ENCODE data around the gene GIMAP4.
"Not testable (repeated sequence)": the region's sequence is repeated elsewhere in the genome, so short reads cannot be mapped to it uniquely, and the experiment has no call there.

Gene GIMAP4

DNA sequence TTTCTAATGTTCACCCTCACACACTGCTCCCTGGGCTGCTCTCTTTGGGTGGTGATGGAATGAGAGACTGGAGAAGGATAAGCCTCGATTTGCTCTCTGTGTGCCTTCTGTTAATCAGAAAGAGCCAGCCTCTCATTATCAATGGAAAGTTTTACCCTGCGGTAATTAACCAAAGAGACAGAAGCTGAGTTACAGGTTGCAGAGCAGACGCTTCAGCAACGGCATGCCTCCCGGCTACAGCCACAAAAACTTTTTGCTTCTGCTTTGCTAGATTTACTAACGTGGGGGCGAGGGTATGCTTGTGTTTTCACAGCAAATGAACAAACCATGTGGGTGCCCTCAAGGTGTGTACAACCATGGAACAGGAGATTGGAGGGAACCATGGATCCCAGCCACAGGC lies 18.0 kb downstream of the GIMAP4 start:
- DNase-seq = no peak

DNA sequence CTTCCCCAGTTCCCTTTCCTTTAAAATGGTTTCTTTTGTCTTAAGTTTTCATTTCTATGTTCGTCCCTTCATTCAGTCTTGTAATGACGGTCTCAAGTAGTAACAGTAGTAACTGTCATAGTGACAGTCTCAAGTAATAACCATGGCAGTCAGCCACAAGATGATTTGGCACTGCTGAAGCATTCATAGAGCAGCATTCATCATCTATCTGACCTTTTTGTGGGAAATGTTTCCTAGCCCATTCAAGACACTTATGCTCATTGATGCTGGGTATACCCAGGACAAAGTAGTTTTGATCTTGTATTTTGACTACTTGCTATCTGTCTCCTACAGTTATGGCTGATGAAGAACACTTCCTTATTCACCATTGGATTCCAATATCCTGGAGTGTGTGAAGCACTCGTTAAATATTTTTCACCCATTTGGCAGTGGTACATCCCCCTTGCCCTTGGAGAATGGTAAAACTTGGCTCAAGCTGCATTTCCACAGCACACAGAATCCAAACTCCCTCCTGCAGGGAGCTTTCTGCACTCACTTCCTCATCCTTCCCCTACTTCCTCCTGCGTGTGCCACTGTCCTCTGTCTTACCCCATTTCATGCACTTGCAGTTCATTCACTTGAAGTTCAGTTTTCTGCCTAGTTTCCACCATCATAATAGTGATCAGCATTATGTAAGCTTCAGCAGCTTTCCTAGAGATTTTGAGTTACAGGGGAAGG lies 19.0 kb downstream of the GIMAP4 start:
- DNase-seq = no peak

- no peak for DNase-seq
Observed at GRCh38 chr7:150586785-150587152, 19.6 kb downstream of the GIMAP4 start.

DNA sequence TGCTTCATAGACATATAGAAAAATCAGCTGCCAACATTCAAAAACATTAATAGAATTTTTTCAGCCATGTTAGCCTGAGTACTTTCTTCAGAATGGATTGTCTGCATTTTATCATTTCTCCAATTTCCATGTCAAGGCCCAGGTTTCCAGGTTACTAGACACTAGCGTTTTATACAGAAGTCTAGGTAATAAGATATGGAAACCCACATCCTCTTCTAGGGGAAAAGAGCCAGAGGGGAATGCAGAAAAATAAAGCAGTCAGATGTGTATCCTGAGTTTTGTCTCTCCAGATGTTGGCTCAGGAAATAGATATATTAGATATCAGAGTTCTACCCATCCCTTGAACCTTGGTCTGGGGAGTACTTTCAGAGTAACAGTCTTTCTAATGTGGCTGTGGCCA lies 20.4 kb downstream of the GIMAP4 start:
- no peak for DNase-seq

- DNase-seq = no peak
Observed at GRCh38 chr7:150594805-150595204, 27.6 kb downstream of the GIMAP4 start.

DNA sequence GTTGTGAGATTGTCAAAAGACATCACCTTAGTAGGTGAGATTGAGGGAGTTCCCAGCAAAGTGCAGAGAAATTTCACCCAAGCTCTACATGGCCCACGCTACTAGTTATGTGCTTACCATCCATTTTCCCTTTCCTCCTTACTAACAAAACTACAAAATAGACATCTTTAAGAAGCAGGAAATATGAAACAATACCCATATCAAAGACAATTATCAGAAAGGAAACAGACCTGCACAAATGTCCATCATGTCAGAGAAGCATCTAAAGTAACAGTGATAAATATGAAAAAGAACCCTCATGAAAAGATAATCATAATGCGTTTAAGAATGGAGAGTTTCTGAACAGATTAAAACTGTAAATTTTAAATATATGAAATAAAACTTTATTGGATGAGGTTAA lies 28.2 kb downstream of the GIMAP4 start:
- DNase-seq = no peak

GRCh38 chr7:150603600-150603999 lies 36.4 kb downstream of the GIMAP4 start:
- DNase-seq = not testable (repeated sequence)

DNA sequence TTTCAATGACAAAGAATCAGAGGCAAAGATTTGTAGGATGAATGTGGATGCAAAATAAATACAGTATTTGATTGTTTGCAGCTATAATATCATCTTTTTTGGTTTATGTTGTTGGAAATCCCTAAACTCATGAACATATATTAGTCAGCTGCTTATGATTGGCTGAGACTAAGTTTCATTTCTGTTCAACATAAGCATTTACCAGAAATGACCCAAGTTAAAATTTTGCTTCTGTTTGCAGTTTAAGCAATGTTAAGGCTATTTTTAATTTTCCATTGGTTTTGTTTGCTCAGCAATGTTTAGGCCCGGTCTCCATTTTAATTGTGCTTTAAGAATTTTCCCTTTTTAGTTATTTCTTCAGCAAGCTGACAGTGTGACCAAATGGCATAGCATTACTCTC lies 43.0 kb downstream of the GIMAP4 start:
- DNase-seq = no peak

- no peak for DNase-seq
Observed at GRCh38 chr7:150612925-150613324, 45.7 kb downstream of the GIMAP4 start.

DNA sequence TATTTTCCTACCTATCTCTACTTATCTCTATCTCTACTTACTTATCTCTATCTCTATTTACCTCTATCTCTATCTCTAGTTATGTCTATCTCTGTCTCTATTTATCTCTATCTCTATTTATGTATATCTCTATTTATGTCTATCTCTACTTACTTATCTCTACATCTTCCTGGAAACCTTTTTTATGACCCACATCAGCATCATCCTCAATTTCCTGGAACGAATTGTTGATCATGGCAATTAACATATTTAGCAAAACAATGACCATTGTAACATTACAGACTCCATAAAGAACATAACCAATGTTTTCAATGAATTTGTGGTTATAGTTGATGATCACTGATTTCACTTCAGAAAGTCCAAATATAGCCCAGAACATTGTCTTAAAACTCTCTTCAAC lies 46.7 kb downstream of the GIMAP4 start:
- no peak for DNase-seq

DNA sequence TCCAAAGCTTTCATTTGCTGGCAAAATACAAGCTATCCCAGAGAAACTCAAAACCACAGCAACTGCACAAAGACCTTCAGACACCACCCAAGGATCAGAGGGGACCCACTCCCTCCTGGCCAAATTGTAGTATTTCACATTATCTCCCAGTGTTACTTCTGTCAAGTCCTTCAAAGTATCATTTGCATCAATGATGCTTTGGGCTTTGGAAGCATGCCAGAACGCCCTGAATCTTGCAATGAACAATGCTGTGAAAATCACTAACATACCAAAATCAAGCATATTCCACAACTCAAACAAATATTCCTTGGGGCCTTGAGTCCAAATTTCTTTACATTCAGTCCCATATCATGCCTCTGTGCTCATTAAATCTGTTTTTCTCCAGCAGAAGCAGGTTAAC lies 47.2 kb downstream of the GIMAP4 start:
- DNase-seq = not testable (repeated sequence)

DNA sequence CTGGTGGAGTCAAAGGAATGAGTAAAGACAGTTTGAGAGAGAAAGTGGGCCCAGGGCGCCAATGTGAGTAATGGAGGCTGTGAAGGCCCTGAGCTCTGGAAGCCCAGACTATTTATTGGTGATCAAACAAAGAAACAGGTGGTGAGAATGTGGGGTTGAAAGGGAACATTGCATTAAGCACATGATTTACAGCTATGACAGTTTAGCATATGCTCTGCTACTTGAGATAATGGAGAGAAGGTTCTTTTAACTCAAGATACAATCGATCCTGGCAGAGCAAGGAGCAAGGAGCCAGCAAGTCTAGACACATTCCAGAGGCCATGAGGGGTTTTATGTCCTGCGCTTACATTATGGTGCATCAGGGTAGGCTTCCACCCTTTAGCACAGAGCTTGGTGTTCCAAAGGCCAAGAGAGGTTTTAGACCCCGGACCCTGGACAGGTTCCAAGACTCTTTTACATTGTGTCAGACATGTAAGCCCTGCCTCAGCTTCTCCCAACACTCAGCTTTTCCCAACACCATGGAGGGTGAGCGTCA lies 48.1 kb downstream of the GIMAP4 start:
- not testable (repeated sequence) for DNase-seq

- no peak for DNase-seq
Observed at GRCh38 chr7:150620061-150620460, 52.9 kb downstream of the GIMAP4 start.

DNA sequence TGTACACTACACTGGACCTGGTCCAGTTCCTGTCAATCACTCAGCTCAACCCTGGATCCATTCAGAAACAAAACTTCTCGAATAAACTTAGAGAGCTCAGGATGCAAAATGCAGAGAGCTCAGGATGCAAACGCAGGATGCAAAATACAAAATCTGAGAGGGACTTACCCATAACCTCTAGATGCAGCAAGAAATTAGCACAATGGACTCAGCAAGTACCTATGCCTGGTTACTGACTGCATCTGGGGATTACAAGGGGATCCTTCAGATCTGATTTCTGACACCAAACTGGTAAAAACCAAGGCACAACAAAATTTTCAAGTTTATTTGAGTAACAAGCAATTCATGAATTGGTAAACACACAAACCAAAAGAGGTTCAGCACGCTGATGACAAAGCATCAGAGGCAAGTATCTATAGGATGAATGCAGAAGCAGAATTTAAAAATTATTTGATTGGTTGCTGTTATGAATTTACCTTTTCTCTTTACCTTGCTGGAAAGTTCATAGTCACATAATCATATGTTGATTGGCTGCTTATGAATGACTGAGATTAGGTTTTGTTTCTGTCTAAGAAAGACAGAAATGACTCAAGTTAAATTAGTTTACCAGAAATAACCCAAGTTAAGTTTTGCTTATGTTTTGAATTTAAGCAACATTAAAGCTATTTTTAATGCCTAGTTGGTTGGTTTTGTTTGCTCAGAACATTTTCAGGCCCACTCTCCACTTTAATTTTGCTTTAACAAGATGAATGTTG lies 53.6 kb downstream of the GIMAP4 start:
- DNase-seq = no peak

DNA sequence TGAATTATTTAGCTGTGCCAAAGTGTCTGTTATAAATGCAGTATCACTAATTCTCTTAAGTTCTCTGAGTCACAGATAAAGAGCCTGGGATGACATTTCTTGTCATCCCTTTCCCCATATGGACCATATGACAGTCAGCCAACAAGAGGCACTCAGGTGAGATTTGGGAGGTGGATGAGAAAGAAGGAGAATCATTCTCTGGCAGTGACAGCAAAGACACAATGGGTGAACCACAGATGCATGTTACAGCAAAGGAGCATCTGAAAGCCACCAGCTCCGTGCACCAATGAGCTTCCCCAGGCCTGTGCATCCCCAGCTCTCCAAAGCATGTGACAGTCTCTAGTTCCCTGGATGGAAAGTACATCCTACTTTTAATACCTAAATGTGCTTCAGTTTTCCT lies 54.2 kb downstream of the GIMAP4 start:
- DNase-seq = no peak

Measured in NCI-H2227 treated with DMSO at 0.1 percent for 48 hours (cell line).